ENCODE results near the gene FXYD6.

Gene FXYD6

GRCh38 chr11:117843666-117844484 lies 32.6 kb downstream of the FXYD6 start:
- DNase-seq, result peak; percentile 59 to 82
- TF ChIP-seq POLR2A (IDR thresholded peaks at IDR 0.05; ENCODE audit: low read length), result no peak
- no peak for TF ChIP-seq GATA1 (IDR thresholded peaks at IDR 0.05; ENCODE audit: low read depth, low read length)

GRCh38 chr11:117842131-117842941 lies 34.1 kb downstream of the FXYD6 start:
- DNase-seq, result no peak
- TF ChIP-seq POLR2A (IDR thresholded peaks at IDR 0.05; ENCODE audit: low read length) (no peak), GATA1 (IDR thresholded peaks at IDR 0.05; ENCODE audit: low read depth, low read length) (no peak)

DNA sequence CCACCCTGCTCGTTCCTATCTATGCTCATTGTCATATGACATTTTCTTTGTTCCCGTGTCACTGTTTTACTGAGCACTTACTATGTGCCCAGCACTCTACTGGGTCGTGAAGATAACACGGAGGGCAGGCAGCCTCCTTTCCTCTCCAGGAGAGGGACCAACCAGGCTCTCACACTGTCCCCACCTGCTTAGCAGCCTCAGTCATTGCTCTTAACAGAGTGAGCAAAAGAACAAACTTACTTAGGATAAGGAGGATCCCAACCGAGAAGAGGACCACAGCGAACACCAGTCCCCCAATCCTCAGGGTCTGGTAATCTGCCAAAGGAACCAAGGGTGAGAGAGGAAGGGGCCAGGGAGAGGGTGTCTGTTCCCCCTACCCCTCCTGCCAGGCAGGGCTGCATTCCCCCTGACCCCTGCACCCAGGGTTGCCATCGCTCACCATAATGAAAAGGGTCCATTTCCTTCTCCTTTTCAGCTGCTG lies 34.9 kb downstream of the FXYD6 start:
- no peak for TF ChIP-seq POLR2A (IDR thresholded peaks at IDR 0.05; ENCODE audit: low read length)
- no peak for TF ChIP-seq GATA1 (IDR thresholded peaks at IDR 0.05; ENCODE audit: low read depth, low read length)
- no peak for DNase-seq

- DNase-seq, result no peak
- TF ChIP-seq POLR2A (IDR thresholded peaks at IDR 0.05; ENCODE audit: low read length) (no peak), GATA1 (IDR thresholded peaks at IDR 0.05; ENCODE audit: low read depth, low read length) (no peak)
Measured at GRCh38 chr11:117840881-117841550, 35.4 kb downstream of the FXYD6 start.

DNA sequence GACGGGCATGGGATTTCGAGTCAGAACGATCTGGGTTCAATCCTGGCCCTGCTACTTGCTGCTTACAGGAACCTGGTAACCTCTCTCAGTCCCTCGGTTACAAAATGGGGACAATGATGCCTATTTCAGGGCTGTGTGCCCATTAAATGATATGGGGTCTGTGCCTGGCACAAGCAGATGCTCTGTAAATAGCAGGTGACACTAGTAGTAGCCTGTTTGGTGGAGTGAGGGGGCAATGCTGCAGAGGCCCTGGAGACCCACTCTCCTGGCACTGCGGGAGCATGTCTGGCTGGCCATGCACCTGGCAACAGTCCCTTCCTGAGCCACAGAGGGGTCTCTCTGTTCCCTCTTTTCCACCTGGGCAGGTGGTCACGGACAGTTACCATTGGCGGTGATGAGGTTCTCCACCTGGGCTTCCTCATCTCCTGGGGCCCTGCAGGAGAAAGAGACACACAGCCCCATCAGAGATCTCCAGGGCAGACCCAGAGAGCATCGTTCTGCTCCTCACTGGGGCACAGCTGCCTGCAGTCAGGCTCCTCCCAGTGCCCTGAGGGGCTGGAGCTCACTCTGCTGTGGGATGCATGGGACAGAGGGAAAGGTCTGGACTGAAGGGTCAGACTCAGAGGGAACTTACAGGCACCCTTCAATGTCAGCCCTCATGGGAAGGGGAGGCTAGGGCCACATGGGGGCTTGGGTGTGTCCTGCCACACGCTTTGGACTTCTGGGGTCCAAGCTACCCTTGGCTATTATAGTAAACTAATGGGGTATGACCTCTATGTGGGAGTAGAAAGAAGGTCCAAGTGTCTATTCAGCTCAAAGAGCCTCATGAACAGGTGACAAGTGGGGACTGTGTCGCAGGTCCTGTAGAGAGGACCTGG lies 36.3 kb downstream of the FXYD6 start:
- DNase-seq, result no peak

DNA sequence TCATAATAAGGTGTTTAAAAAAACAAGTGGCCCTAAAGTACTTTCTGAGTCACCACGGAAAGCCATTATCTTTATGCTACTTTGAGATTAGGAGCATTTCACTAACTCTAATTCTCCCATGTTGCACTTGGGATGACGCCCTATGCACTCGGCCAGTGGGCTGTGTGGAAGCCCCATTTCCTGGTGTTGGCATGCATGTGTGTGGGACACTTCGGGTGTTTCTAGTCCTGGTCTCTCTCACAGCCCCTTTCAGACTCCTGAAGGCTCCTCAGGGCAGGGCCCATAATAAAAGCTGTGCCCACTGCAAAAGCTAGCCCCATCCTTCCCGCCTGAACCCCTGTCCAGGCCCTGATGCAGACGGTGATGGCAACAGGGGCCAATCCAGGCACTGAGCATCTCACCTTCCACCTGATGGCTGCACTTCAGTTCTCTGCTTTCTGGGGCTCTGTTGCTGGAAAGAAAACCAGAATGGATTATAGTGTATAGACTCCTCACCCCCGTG lies 37.0 kb downstream of the FXYD6 start:
- TF ChIP-seq POLR2A (IDR thresholded peaks at IDR 0.05; ENCODE audit: low read length), result no peak
- no peak for TF ChIP-seq GATA1 (IDR thresholded peaks at IDR 0.05; ENCODE audit: low read depth, low read length)
- DNase-seq, result no peak

More for the DNA sequence above, 36.3 kb downstream of the FXYD6 start:
- TF ChIP-seq POLR2A (IDR thresholded peaks at IDR 0.05; ENCODE audit: low read length) (no peak), GATA1 (IDR thresholded peaks at IDR 0.05; ENCODE audit: low read depth, low read length) (no peak)

- TF ChIP-seq GATA1 (IDR thresholded peaks at IDR 0.05; ENCODE audit: low read depth, low read length) (no peak), POLR2A (IDR thresholded peaks at IDR 0.05; ENCODE audit: low read length) (no peak)
- DNase-seq, result no peak
Measured at GRCh38 chr11:117838901-117839300, 37.6 kb downstream of the FXYD6 start.

DNA sequence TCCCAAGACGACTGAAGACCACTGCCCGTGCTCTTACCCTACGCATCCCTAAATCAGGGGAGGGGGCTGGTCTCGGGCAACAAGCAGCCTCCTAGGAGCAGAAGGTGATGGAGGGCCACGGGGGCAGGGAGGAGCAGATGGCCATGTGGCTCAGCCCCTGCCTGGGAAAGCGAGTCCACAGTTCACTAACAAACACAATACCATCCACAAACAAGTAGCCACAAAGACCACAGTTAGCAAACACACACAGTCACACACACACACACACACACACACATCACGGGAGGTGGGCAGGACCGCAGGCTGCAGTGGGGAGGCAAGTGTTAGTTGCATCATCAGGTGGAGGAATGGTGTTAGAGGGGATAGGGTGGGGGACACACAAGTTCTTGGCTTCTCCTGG lies 38.7 kb downstream of the FXYD6 start:
- no peak for DNase-seq
- no peak for TF ChIP-seq GATA1 (IDR thresholded peaks at IDR 0.05; ENCODE audit: low read depth, low read length)
- TF ChIP-seq POLR2A (IDR thresholded peaks at IDR 0.05; ENCODE audit: low read length), result no peak

GRCh38 chr11:117837070-117837776 lies 39.2 kb downstream of the FXYD6 start:
- DNase-seq, result no peak
- TF ChIP-seq POLR2A (IDR thresholded peaks at IDR 0.05; ENCODE audit: low read length) (no peak), GATA1 (IDR thresholded peaks at IDR 0.05; ENCODE audit: low read depth, low read length) (no peak)

GRCh38 chr11:117836077-117836960 lies 40.1 kb downstream of the FXYD6 start:
- DNase-seq, result no peak
- TF ChIP-seq POLR2A (IDR thresholded peaks at IDR 0.05; ENCODE audit: low read length), result no peak
- TF ChIP-seq GATA1 (IDR thresholded peaks at IDR 0.05; ENCODE audit: low read depth, low read length), result no peak

GRCh38 chr11:117835576-117835975 lies 40.9 kb downstream of the FXYD6 start:
- TF ChIP-seq POLR2A (IDR thresholded peaks at IDR 0.05; ENCODE audit: low read length) (no peak), GATA1 (IDR thresholded peaks at IDR 0.05; ENCODE audit: low read depth, low read length) (no peak)
- DNase-seq, result no peak

Data from erythroblast (primary cell).